K562 (cell line): Measurements from ENCODE around the gene PNKD. TPM values are rescaled to one million over a fixed set of nuclear protein-coding genes. Genes with fewer than 3 reads are reported as not detected.

Experiments used
- ATAC-seq: fragments of 200-7000 bp; cut with Tn5 transposase; 3 replicates; pipeline ENCODE4 v1.9.1; 2020; ENCODE audit warnings: moderate library complexity
- BruUV-seq: library from RNA; stranded (reverse); fragments of 400-500 nt; replicated peaks from 2 replicates; lab custom pipeline; 2021; lab: Mats Ljungman, UMichigan
- CTCF ChIA-PET: fragments of 300-600 bp; formaldehyde crosslinking; extraction: SDS; loops from one replicate; lab custom pipeline; 2021; ENCODE audit warnings: low intra/inter-chr PET ratio; lab: Yijun Ruan, JAX
- POLR2A ChIA-PET: fragments of 300-600, 350-650 bp; sonication (Branson Sonifier 250); formaldehyde crosslinking; extraction: SDS; loops from one replicate; lab custom pipeline; 2021; ENCODE audit warnings: antibody characterized with exemption, inconsistent platforms; lab: Yijun Ruan, JAX
- DNase-seq, 4 experiments: peaks; one replicate each; pipeline versions ENCODE4 v3.0.0 to v3.0.0-alpha.2; 2011 to 2018; ENCODE audit warnings: low spot score in 3 of 4, mixed read lengths in 3 of 4; ENCODE audit errors: extremely low read depth in 1 of 4
- FAIRE-seq: peaks from 2 replicates; lab custom pipeline; 2011; peaks lifted over from hg19 to GRCh38; lab: Jason Lieb, UNC
- H2AFZ ChIP-seq: 2 replicates; pipeline ENCODE4 v1.6.0; 2011; ENCODE audit warnings: low read depth, low read length, control low read depth, inconsistent platforms
- H3K27ac ChIP-seq: fragments of 200-600 bp; 3 replicates; pipeline ENCODE4 v1.8.0; 2011; ENCODE audit warnings: low read depth, mild to moderate bottlenecking, control low read depth, inconsistent platforms, low read length, moderate library complexity, mixed read lengths; ENCODE audit errors: extremely low read depth
- H3K27me3 ChIP-seq, 2 experiments: fragments of 300-600 bp in 1 of 2; 2 replicates in 1 of 2; 3 replicates in 1 of 2; pipeline versions ENCODE4 v1.6.0 to v1.8.0; 2011; ENCODE audit warnings: inconsistent platforms in 2 of 2, low read length in 2 of 2, mild to moderate bottlenecking in 1 of 2, mixed read lengths in 1 of 2, moderate library complexity in 1 of 2; ENCODE audit not compliant: control insufficient read depth in 2 of 2, insufficient read depth in 2 of 2
- H3K36me3 ChIP-seq: fragments of 300-600 bp; 3 replicates; pipeline ENCODE4 v1.8.0; 2011; ENCODE audit warnings: mild to moderate bottlenecking, low read length, inconsistent platforms; ENCODE audit not compliant: control insufficient read depth, insufficient read depth
- H3K4me1 ChIP-seq, 2 experiments: fragments of 200-600 bp in 1 of 2; replicated peaks in 1 of 2; 2 replicates in 1 of 2; 3 replicates in 1 of 2; pipeline versions ENCODE4 v1.5.1 to v1.8.0; 2011; ENCODE audit warnings: inconsistent platforms in 2 of 2, low read length in 2 of 2, mild to moderate bottlenecking in 1 of 2, mixed read lengths in 1 of 2, moderate library complexity in 1 of 2; ENCODE audit not compliant: control insufficient read depth in 2 of 2, insufficient read depth in 2 of 2
- H3K4me2 ChIP-seq: 2 replicates; pipeline ENCODE4 v1.6.1; 2011; ENCODE audit warnings: low read length, control low read depth, inconsistent platforms, mixed read lengths; ENCODE audit not compliant: insufficient read depth
- H3K4me3 ChIP-seq: fragments of 200-600 bp; sonication (generic), shearing (Covaris generic); 2 replicates; pipeline ENCODE4 v1.5.1; 2016; ENCODE audit warnings: control low read depth, inconsistent platforms
- H3K79me2 ChIP-seq: fragments of 200-600 bp; 3 replicates; pipeline ENCODE4 v1.8.0; 2011; ENCODE audit warnings: low read length, inconsistent platforms; ENCODE audit not compliant: control insufficient read depth, insufficient read depth
- H3K9ac ChIP-seq, 2 experiments: 2 replicates each; pipeline versions ENCODE4 v1.6.0 to v1.6.1; 2011; ENCODE audit warnings: low read depth in 2 of 2, low read length in 2 of 2, control low read depth in 1 of 2, inconsistent platforms in 1 of 2, mild to moderate bottlenecking in 1 of 2, mixed read lengths in 1 of 2; ENCODE audit not compliant: insufficient read depth in 1 of 2
- H3K9me1 ChIP-seq: one replicate; pipeline ENCODE4 v1.6.0; 2011; ENCODE audit warnings: inconsistent platforms, mild to moderate bottlenecking, low read length, moderate library complexity; ENCODE audit not compliant: control insufficient read depth, insufficient read depth
- H3K9me3 ChIP-seq: replicated peaks from 2 replicates; pipeline ENCODE4 v1.5.1; 2011; ENCODE audit warnings: low read depth, low read length, inconsistent platforms; ENCODE audit not compliant: control insufficient read depth, insufficient read depth
- H4K20me1 ChIP-seq: replicated peaks from 2 replicates; pipeline ENCODE4 v1.6.1; 2011; ENCODE audit warnings: low read length, inconsistent platforms, mixed read lengths; ENCODE audit not compliant: control insufficient read depth, insufficient read depth
- HDAC3 ChIP-seq: fragments of 450-650 bp; IDR thresholded peaks from 2 replicates; pipeline ENCODE4 v1.6.1; 2018; ENCODE audit warnings: borderline replicate concordance, mild to moderate bottlenecking, moderate library complexity; ENCODE audit not compliant: partially characterized antibody
- MBD2 ChIP-seq: sonication (generic); IDR thresholded peaks from 2 replicates; pipeline ENCODE4 v1.6.1; 2016; ENCODE audit warnings: low read depth, borderline replicate concordance
- SMAD4 ChIP-seq: fragments of 250-450 bp; sonication (Bioruptor Pico); conservative IDR thresholded peaks from 2 replicates; pipeline ENCODE4 v1.8.0; 2021; ENCODE audit warnings: inconsistent platforms, mild to moderate bottlenecking, moderate library complexity
- STAT6 ChIP-seq: sonication (generic); formaldehyde crosslinking; IDR thresholded peaks from 2 replicates; pipeline ENCODE4 v1.8.1; 2023; ENCODE audit warnings: mild to moderate bottlenecking, missing genetic modification reagents
- TCF15 ChIP-seq: fragments of 250-450 bp; sonication (Bioruptor Pico); IDR thresholded peaks from 2 replicates; pipeline ENCODE4 v1.8.0; 2022; ENCODE audit warnings: moderate library complexity, mild to moderate bottlenecking, inconsistent platforms
- ZNF23 ChIP-seq: fragments of 250-450 bp; sonication (Bioruptor Pico); IDR thresholded peaks from 2 replicates; pipeline ENCODE4 v1.4.0; 2020; ENCODE audit warnings: mild to moderate bottlenecking
- WGBS: fragments of 100-300 bp; shearing (Covaris generic); methylation state at CpG from one replicate; pipeline ENCODE4 v1.1.6; 2016; ENCODE audit warnings: low coverage, mixed read lengths; ENCODE audit not compliant: insufficient coverage; ENCODE audit errors: missing lambda C conversion rate; 5-methylcytosine and 5-hydroxymethylcytosine counted together
- in situ Hi-C: fragments of 300-500 bp; cut with MboI; formaldehyde crosslinking; loops from 4 replicates; pipeline ENCODE4 v1.15.0; 2018; ENCODE audit warnings: inconsistent platforms, mixed read lengths
- intact Hi-C: fragments of 100-400 bp; cut with micrococcal nuclease; formaldehyde crosslinking; loops from 2 replicates; pipeline ENCODE4 v1.14.2; 2022
- polyA plus RNA-seq, 8 experiments: library from polyadenylated mRNA; depleted of rRNA in 4 of 8; stranded (reverse) in 5 of 8; unstranded in 3 of 8; fragments of >200 nt; fragmentation: Nextera tagmentation in 2 of 8; fragmentation: Illumina TruSeq in 1 of 8; extraction: Ambion mirVana in 2 of 8; extraction: Trizol in 1 of 8; gene quantifications; 2 replicates each; pipeline versions ENCODE4 v1.2.1 to v1.2.3, GENCODE V29; 2011 to 2014; ENCODE audit warnings: inconsistent platforms in 1 of 8, missing spikeins in 1 of 8
- total RNA-seq, 7 experiments: library from RNA; depleted of rRNA in 6 of 7; stranded (reverse); fragments of >200 nt in 6 of 7; fragmentation: Illumina TruSeq in 2 of 7; extraction: Trizol in 2 of 7; gene quantifications; 2 replicates each; pipeline versions ENCODE4 v1.2.1 to v1.2.3, GENCODE V29; 2011 to 2021; ENCODE audit warnings: low replicate concordance in 1 of 7
- TF ChIP-seq, protein P1 (sequence below): sonication (generic); formaldehyde crosslinking; IDR thresholded peaks from 2 replicates; pipeline ENCODE4 v1.8.0; 2022; ENCODE audit warnings: missing genetic modification reagents, mild to moderate bottlenecking, moderate library complexity, borderline replicate concordance
- TF ChIP-seq, protein P2 (sequence below): fragments of 250-450 bp; sonication (Bioruptor Pico); IDR thresholded peaks from 2 replicates; pipeline ENCODE4 v1.4.0; 2020; ENCODE audit warnings: mild to moderate bottlenecking, moderate library complexity

Gene PNKD
- total and polyA plus RNA-seq, 9 of the 15 experiments (the other 6 are each of a cell fraction or from before 2014, with no cell fraction given) = 26.0 to 105 (median 60.1) TPM

GRCh38 chr2:218253232-218253625, 17.1 kb upstream of the PNKD start (continued):
- TF ChIP-seq STAT6 (CRISPR knock-in tag) (no peak), TCF15 (no peak), MBD2 (no peak)

DNA sequence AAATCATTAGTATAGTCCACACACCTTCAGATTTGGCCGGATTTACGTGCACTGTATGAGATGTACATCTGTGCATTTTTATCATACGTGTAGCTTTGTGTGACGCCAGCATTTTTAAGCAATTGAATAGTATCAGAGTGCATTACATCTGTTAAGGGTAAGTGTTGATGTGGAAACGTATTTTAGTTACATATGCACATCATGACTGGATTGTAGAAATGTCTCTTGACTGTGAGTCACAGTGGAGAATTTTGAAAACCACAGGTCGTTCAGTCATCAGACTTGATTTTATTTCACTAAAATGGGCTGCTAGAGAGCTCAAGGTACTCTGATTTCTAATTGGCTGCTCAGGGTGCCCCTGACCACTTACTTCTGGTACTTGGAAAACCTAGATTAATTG, 14.9 kb upstream of the PNKD start:
- H4K20me1 ChIP-seq = no peaks in the 10 kb centered on the region
- H3K4me3 ChIP-seq = no peak overlapping the region
- no peaks in the 10 kb centered on the region for H3K79me2 ChIP-seq
- in situ Hi-C loops = loop anchor here (5.0 kb wide), 1 partner anchor 88 kb away; the partner anchor contains the start of gene CXCR1
- H3K4me2 ChIP-seq = no peak overlapping the region
- TF ChIP-seq ZNF23 (no peak), HDAC3 (no peak), SMAD4 (CRISPR knock-in tag) (no peak)
- TF ChIP-seq, protein P1, sequence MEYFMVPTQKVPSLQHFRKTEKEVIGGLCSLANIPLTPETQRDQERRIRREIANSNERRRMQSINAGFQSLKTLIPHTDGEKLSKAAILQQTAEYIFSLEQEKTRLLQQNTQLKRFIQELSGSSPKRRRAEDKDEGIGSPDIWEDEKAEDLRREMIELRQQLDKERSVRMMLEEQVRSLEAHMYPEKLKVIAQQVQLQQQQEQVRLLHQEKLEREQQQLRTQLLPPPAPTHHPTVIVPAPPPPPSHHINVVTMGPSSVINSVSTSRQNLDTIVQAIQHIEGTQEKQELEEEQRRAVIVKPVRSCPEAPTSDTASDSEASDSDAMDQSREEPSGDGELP (CRISPR knock-in tag) = no peak
- TF ChIP-seq, protein P2, sequence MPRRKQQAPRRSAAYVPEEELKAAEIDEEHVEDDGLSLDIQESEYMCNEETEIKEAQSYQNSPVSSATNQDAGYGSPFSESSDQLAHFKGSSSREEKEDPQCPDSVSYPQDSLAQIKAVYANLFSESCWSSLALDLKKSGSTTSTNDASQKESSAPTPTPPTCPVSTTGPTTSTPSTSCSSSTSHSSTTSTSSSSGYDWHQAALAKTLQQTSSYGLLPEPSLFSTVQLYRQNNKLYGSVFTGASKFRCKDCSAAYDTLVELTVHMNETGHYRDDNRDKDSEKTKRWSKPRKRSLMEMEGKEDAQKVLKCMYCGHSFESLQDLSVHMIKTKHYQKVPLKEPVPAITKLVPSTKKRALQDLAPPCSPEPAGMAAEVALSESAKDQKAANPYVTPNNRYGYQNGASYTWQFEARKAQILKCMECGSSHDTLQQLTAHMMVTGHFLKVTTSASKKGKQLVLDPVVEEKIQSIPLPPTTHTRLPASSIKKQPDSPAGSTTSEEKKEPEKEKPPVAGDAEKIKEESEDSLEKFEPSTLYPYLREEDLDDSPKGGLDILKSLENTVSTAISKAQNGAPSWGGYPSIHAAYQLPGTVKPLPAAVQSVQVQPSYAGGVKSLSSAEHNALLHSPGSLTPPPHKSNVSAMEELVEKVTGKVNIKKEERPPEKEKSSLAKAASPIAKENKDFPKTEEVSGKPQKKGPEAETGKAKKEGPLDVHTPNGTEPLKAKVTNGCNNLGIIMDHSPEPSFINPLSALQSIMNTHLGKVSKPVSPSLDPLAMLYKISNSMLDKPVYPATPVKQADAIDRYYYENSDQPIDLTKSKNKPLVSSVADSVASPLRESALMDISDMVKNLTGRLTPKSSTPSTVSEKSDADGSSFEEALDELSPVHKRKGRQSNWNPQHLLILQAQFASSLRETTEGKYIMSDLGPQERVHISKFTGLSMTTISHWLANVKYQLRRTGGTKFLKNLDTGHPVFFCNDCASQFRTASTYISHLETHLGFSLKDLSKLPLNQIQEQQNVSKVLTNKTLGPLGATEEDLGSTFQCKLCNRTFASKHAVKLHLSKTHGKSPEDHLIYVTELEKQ (CRISPR knock-in tag) = no peak
- ATAC-seq (no peak), DNase-seq (no peak), FAIRE-seq (no peak)
- intact Hi-C loops = loop anchor here (5.0 kb wide), 1 partner anchor 88 kb away; the partner anchor contains the start of gene CXCR1
- BruUV-seq = no TSS peak
- no peaks in the 10 kb centered on the region for H3K9me1 ChIP-seq
- H3K27ac ChIP-seq = no peak overlapping the region
- H3K36me3 ChIP-seq = peaks cover 45% of the 10 kb centered on the region; the same call in 2 of the 3 replicates
- POLR2A ChIA-PET = interaction anchor here (1.5 kb wide), 1 partner anchor 36 kb away, joined by 3 read pairs; no protein-coding TSS in a partner anchor
- no peak overlapping the region for H3K9ac ChIP-seq
- H3K27me3 ChIP-seq = no peaks in the 10 kb centered on the region
- H2AFZ ChIP-seq = no peak overlapping the region
- CTCF ChIA-PET = no interaction called here
- peaks cover 0 to 3% of the 10 kb centered on the region in 2 experiments; a peak in 3 of 5 replicates for H3K4me1 ChIP-seq
- 69% methylated on average over 6 of the region's 6 CpGs for WGBS
- H3K9me3 ChIP-seq = no peaks in the 10 kb centered on the region
